ENCODE measurements around the gene DPP10. TPM values are rescaled to one million over a fixed set of nuclear protein-coding genes. Genes with fewer than 3 reads are reported as not detected.

DPP10 gene
- total RNA-seq, 3 donors from 2014 or later (not counting 1 experiment from before 2014, with no cell fraction given), result not detected

DNA sequence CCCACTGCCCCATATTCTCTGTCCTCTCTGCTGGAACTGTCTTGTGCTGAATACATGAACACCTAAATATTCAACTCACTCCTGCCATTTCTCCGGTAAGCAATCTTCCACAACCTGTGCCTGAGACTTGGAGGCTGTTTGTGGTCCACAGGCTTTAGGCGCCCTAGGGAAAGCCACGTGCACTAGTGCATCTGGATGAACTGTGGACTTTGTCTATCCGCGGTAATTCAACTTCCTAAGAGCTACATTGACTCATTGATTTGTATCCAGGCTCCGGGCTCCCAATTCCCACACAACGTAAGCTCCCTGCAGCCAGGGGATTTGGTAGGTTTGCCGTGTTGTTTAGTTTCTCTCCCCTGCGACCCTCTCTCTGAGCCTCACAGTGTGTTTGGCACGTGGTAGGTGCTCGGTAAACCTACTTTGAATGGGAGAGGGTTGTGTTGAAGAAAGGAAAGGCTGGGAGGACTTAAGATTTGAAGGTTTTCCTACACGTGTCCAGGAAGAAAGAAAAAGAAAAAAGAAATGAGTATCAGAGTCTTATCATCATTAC, 718.2 kb downstream of the DPP10 start:
- Mint-ChIP-seq H3K4me3 (peak overlapping the region; percentile 15), H3K4me1 (peaks cover 0 to 5% of the 10 kb centered on the region in 2 donors), H3K27me3 (ENCODE audit: low read depth in 2 of 2) (peaks cover 13 to 17% of the 10 kb centered on the region in 2 donors), H3K36me3 (no peaks in the 10 kb centered on the region), H3K27ac (no peak overlapping the region), H3K9me3 (peaks cover 2 to 4% of the 10 kb centered on the region in 2 donors)
- Histone ChIP-seq H3K4me3 (ENCODE audit: low read length) (no peak overlapping the region), H3K27me3 (ENCODE audit: control insufficient read depth, insufficient read depth, low read length) (peaks cover 11% of the 10 kb centered on the region), H3K9me3 (ENCODE audit: control insufficient read depth, insufficient read depth, low read length) (peaks cover 8% of the 10 kb centered on the region), H3K27ac (ENCODE audit: low read length) (no peak overlapping the region), H3K4me1 (ENCODE audit: control insufficient read depth, insufficient read depth, low read length) (no peaks in the 10 kb centered on the region), H3K36me3 (ENCODE audit: control insufficient read depth, insufficient read depth, low read length) (no peaks in the 10 kb centered on the region)
- WGBS (ENCODE audit: insufficient coverage), result 57% methylated on average over 11 of the region's 12 CpGs
- intact Hi-C loops (cut with micrococcal nuclease), result no loop called here
- TF ChIP-seq CTCF (IDR thresholded peaks at IDR 0.05), result no peak
- DNase-seq (no peak), ATAC-seq (no peak)

GRCh38 chr2:115161081-115161770, 718.8 kb downstream of the DPP10 start:
- no peak for DNase-seq
- Histone ChIP-seq H3K4me3 (ENCODE audit: low read length) (no peak overlapping the region), H3K27me3 (ENCODE audit: control insufficient read depth, insufficient read depth, low read length) (peaks cover 11% of the 10 kb centered on the region), H3K36me3 (ENCODE audit: control insufficient read depth, insufficient read depth, low read length) (no peaks in the 10 kb centered on the region), H3K27ac (ENCODE audit: low read length) (no peak overlapping the region), H3K9me3 (ENCODE audit: control insufficient read depth, insufficient read depth, low read length) (peaks cover 8% of the 10 kb centered on the region), H3K4me1 (ENCODE audit: control insufficient read depth, insufficient read depth, low read length) (no peaks in the 10 kb centered on the region)
- Mint-ChIP-seq H3K36me3 (no peaks in the 10 kb centered on the region), H3K27me3 (ENCODE audit: low read depth in 2 of 2) (peaks cover 13 to 17% of the 10 kb centered on the region in 2 donors), H3K4me3 (peak overlapping the region; percentile 15), H3K4me1 (peaks cover 0 to 5% of the 10 kb centered on the region in 2 donors), H3K27ac (no peak overlapping the region), H3K9me3 (peaks cover 0 to 4% of the 10 kb centered on the region in 2 donors)
- WGBS (ENCODE audit: insufficient coverage), result 3% methylated on average over 86 of the region's 86 CpGs
- TF ChIP-seq CTCF (IDR thresholded peaks at IDR 0.05), result no peak
- intact Hi-C loops (cut with micrococcal nuclease), result no loop called here
- ATAC-seq, result no peak

- intact Hi-C loops (cut with micrococcal nuclease), result no loop called here
- no peak overlapping the region for H3K4me3 Mint-ChIP-seq
- H3K36me3 Mint-ChIP-seq, result no peaks in the 10 kb centered on the region
- Histone ChIP-seq H3K4me1 (ENCODE audit: control insufficient read depth, insufficient read depth, low read length) (no peaks in the 10 kb centered on the region), H3K9me3 (ENCODE audit: control insufficient read depth, insufficient read depth, low read length) (peaks cover 8% of the 10 kb centered on the region), H3K4me3 (ENCODE audit: low read length) (no peak overlapping the region), H3K27ac (ENCODE audit: low read length) (no peak overlapping the region), H3K36me3 (ENCODE audit: control insufficient read depth, insufficient read depth, low read length) (no peaks in the 10 kb centered on the region), H3K27me3 (ENCODE audit: control insufficient read depth, insufficient read depth, low read length) (peaks cover 11% of the 10 kb centered on the region)
- no peak for ATAC-seq
- no peak overlapping the region for H3K27ac Mint-ChIP-seq
- 4% methylated on average over 80 of the region's 83 CpGs for WGBS (ENCODE audit: insufficient coverage)
- peaks cover 13 to 17% of the 10 kb centered on the region in 2 donors for H3K27me3 Mint-ChIP-seq (ENCODE audit: low read depth in 2 of 2)
- H3K4me1 Mint-ChIP-seq, result peaks cover 0 to 5% of the 10 kb centered on the region in 2 donors
- no peak for DNase-seq
- peaks cover 0 to 4% of the 10 kb centered on the region in 2 donors for H3K9me3 Mint-ChIP-seq
- TF ChIP-seq CTCF (IDR thresholded peaks at IDR 0.05), result no peak
These were observed 719.5 kb downstream of the DPP10 start for GRCh38 chr2:115161771-115162493.
